ENCODE measurements around the gene MIEN1.
A peak's percentile ranks its signal among the peaks of the same experiment; 100 is the strongest.

The MIEN1 gene

DNA sequence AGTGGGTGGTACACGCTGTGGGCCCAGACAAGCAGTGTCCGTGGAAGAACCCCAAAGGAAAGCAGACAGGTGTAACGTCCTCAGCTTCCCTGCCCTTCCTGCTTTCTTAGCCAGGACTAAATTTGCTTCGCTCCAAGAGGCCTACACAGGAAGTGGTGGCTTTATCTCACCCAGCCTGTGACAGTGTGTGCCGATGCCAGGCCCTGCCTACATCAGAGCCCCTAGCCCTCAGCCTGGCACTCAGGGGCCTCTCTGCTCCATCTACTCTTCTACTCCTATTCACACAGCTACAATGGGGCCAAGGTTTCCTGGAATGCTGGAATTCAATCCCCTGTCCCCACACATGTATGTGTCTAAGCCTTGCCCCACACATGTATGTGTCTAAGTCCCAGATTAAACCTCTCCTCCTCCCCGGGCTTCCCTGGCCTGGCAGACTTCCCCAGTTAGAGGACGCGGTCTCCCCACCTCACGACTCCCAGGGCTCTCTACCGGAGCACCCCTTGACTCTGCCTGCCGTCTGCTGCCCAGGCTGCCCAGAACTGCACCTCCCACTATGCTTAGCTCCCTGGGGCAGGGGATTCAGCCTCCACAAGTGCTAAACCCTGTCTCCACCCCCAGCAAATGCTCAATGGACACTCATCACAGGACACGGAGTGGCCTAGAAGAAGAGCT is 50.7 kb downstream of the MIEN1 start:
- Histone ChIP-seq H2AFZ (no peak overlapping the region), H3K36me3 (ENCODE audit: control insufficient read depth, insufficient read depth, low read length) (no peaks in the 10 kb centered on the region), H3K27me3 (ENCODE audit: control insufficient read depth, insufficient read depth, low read length) (no peaks in the 10 kb centered on the region), H3K9me3 (ENCODE audit: control insufficient read depth, low read length) (no peaks in the 10 kb centered on the region), H3K79me2 (no peaks in the 10 kb centered on the region), H3K4me2 (ENCODE audit: low read length) (no peak overlapping the region), H3K27ac (peak overlapping the region; percentile 91), H3K4me1 (peaks cover 38% of the 10 kb centered on the region), H3K9ac (no peak overlapping the region), H3K4me3 (ENCODE audit: low read depth, low read length) (no peak overlapping the region)
- TF ChIP-seq, protein P1, sequence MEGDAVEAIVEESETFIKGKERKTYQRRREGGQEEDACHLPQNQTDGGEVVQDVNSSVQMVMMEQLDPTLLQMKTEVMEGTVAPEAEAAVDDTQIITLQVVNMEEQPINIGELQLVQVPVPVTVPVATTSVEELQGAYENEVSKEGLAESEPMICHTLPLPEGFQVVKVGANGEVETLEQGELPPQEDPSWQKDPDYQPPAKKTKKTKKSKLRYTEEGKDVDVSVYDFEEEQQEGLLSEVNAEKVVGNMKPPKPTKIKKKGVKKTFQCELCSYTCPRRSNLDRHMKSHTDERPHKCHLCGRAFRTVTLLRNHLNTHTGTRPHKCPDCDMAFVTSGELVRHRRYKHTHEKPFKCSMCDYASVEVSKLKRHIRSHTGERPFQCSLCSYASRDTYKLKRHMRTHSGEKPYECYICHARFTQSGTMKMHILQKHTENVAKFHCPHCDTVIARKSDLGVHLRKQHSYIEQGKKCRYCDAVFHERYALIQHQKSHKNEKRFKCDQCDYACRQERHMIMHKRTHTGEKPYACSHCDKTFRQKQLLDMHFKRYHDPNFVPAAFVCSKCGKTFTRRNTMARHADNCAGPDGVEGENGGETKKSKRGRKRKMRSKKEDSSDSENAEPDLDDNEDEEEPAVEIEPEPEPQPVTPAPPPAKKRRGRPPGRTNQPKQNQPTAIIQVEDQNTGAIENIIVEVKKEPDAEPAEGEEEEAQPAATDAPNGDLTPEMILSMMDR (IDR thresholded peaks at IDR 0.05): no peak
